HEK293 (cell line): Measurements from ENCODE around the gene SEC62.

Experiments used
- CTCF ChIA-PET: fragments of 350-600 bp; formaldehyde crosslinking; extraction: SDS; loops from one replicate; lab custom pipeline; 2021; ENCODE audit warnings: antibody characterized with exemption; lab: Yijun Ruan, JAX
- POLR2A ChIA-PET: fragments of 300-600 bp; formaldehyde crosslinking; extraction: SDS; loops from one replicate; lab custom pipeline; 2020; ENCODE audit warnings: antibody characterized with exemption, inconsistent platforms; lab: Yijun Ruan, JAX
- H3K27ac ChIP-seq: fragments of 200-500 bp; sonication (Bioruptor generic); 2 replicates; pipeline ENCODE4 v1.5.1; 2014; ENCODE audit warnings: low read depth, low read length, control low read depth, inconsistent platforms; ENCODE audit errors: extremely low read depth
- H3K36me3 ChIP-seq, 2 experiments: fragments of 200-500 bp in 1 of 2; sonication (Bioruptor generic) in 1 of 2; 1 replicate in 1 of 2; 2 replicates in 1 of 2; pipeline ENCODE4 v1.5.1; 2014 to 2017; ENCODE audit warnings: inconsistent platforms in 2 of 2, low read length in 2 of 2; ENCODE audit not compliant: control insufficient read depth in 2 of 2, insufficient read depth in 1 of 2
- H3K4me1 ChIP-seq: fragments of 200-500 bp; sonication (Bioruptor generic); 2 replicates; pipeline ENCODE4 v1.5.1; 2014; ENCODE audit warnings: mild to moderate bottlenecking, low read length, inconsistent platforms; ENCODE audit not compliant: control insufficient read depth, insufficient read depth
- H3K4me3 ChIP-seq: 2 replicates; pipeline ENCODE4 v1.5.1; 2011; ENCODE audit warnings: low read depth, mild to moderate bottlenecking, control low read depth, low read length, moderate library complexity
- H3K9me3 ChIP-seq: fragments of 200-500 bp; sonication (Bioruptor generic); 2 replicates; pipeline ENCODE4 v1.5.1; 2014; ENCODE audit warnings: low read depth, low read length, inconsistent platforms; ENCODE audit not compliant: control insufficient read depth, insufficient read depth
- GLIS2 ChIP-seq: fragments of 450-650 bp; formaldehyde crosslinking; IDR thresholded peaks from 2 replicates; pipeline ENCODE4 v1.5.1; 2016; ENCODE audit warnings: missing biosample characterization, missing genetic modification characterization
- HOXC10 ChIP-seq: sonication (generic); formaldehyde crosslinking; IDR thresholded peaks from 2 replicates; pipeline ENCODE4 v1.8.1; 2023; ENCODE audit warnings: mild to moderate bottlenecking, missing genetic modification reagents
- KLF10 ChIP-seq: fragments of 450-650 bp; IDR thresholded peaks from 2 replicates; pipeline ENCODE4 v1.5.1; 2018; ENCODE audit warnings: missing biosample characterization, mild to moderate bottlenecking, missing genetic modification characterization
- KLF8 ChIP-seq: fragments of 450-650 bp; formaldehyde crosslinking; IDR thresholded peaks from 2 replicates; pipeline ENCODE4 v1.5.1; 2016; ENCODE audit warnings: missing biosample characterization, missing genetic modification characterization
- KLF9 ChIP-seq: fragments of 450-650 bp; formaldehyde crosslinking; IDR thresholded peaks from 2 replicates; pipeline ENCODE4 v1.5.1; 2016; ENCODE audit warnings: missing biosample characterization, missing genetic modification characterization, low read depth
- TCF7L2 ChIP-seq: IDR thresholded peaks from 2 replicates; pipeline ENCODE4 v1.6.1; 2011; ENCODE audit warnings: low read depth, mild to moderate bottlenecking, inconsistent platforms, low read length, moderate library complexity, borderline replicate concordance
- ZEB2 ChIP-seq: fragments of 450-650 bp; formaldehyde crosslinking; IDR thresholded peaks from 2 replicates; pipeline ENCODE4 v1.5.1; 2016; ENCODE audit warnings: missing biosample characterization, missing genetic modification characterization
- ZIC2 ChIP-seq: fragments of 450-650 bp; formaldehyde crosslinking; IDR thresholded peaks from 2 replicates; pipeline ENCODE4 v1.5.1; 2016; ENCODE audit warnings: missing biosample characterization, missing genetic modification characterization
- ZNF140 ChIP-seq: fragments of 450-650 bp; formaldehyde crosslinking; IDR thresholded peaks from 2 replicates; pipeline ENCODE4 v1.5.1; 2016; ENCODE audit warnings: missing biosample characterization, missing genetic modification characterization
- ZNF24 ChIP-seq: fragments of 450-650 bp; formaldehyde crosslinking; IDR thresholded peaks from 2 replicates; pipeline ENCODE4 v1.5.1; 2016; ENCODE audit warnings: missing biosample characterization, missing genetic modification characterization
- ZNF335 ChIP-seq: fragments of 450-650 bp; formaldehyde crosslinking; conservative IDR thresholded peaks from 2 replicates; pipeline ENCODE4 v1.5.1; 2016; ENCODE audit warnings: missing biosample characterization, missing genetic modification characterization
- ZNF416 ChIP-seq: fragments of 450-650 bp; formaldehyde crosslinking; IDR thresholded peaks from 2 replicates; pipeline ENCODE4 v1.5.1; 2016; ENCODE audit warnings: missing biosample characterization, missing genetic modification characterization
- ZNF558 ChIP-seq: fragments of 450-650 bp; formaldehyde crosslinking; IDR thresholded peaks from 2 replicates; pipeline ENCODE4 v1.5.1; 2016; ENCODE audit warnings: missing biosample characterization, missing genetic modification characterization
- ZNF610 ChIP-seq: fragments of 450-650 bp; formaldehyde crosslinking; IDR thresholded peaks from 2 replicates; pipeline ENCODE4 v1.5.1; 2016; ENCODE audit warnings: missing biosample characterization, missing genetic modification characterization, borderline replicate concordance
- ZNF629 ChIP-seq: fragments of 450-650 bp; formaldehyde crosslinking; IDR thresholded peaks from 2 replicates; pipeline ENCODE4 v1.5.1; 2017; ENCODE audit warnings: missing biosample characterization, missing genetic modification characterization
- ZNF654 ChIP-seq: fragments of 450-650 bp; formaldehyde crosslinking; IDR thresholded peaks from 2 replicates; pipeline ENCODE4 v1.5.1; 2016; ENCODE audit warnings: low read depth, missing biosample characterization, missing genetic modification characterization
- ZNF660 ChIP-seq: fragments of 450-650 bp; IDR thresholded peaks from 2 replicates; pipeline ENCODE4 v1.5.1; 2018; ENCODE audit warnings: missing biosample characterization, mild to moderate bottlenecking, missing genetic modification characterization
- ZNF792 ChIP-seq: fragments of 450-650 bp; formaldehyde crosslinking; IDR thresholded peaks from 2 replicates; pipeline ENCODE4 v1.5.1; 2016; ENCODE audit warnings: missing biosample characterization, missing genetic modification characterization
- TF ChIP-seq, protein P1 (sequence below): fragments of 450-650 bp; formaldehyde crosslinking; optimal IDR thresholded peaks from 2 replicates; pipeline ENCODE3; 2016; ENCODE audit warnings: missing biosample characterization, mild to moderate bottlenecking, missing genetic modification characterization
- TF ChIP-seq, protein P2 (sequence below): fragments of 450-650 bp; formaldehyde crosslinking; IDR thresholded peaks from 2 replicates; pipeline ENCODE4 v1.5.1; 2016; ENCODE audit warnings: missing biosample characterization, missing genetic modification characterization
- TF ChIP-seq, protein P3 (sequence below): IDR thresholded peaks from 2 replicates; pipeline ENCODE4 v1.6.1; 2011; ENCODE audit warnings: mild to moderate bottlenecking, low read depth, low read length, borderline replicate concordance
- TF ChIP-seq, protein P4 (sequence below): fragments of 450-650 bp; formaldehyde crosslinking; IDR thresholded peaks from 2 replicates; pipeline ENCODE4 v1.5.1; 2016; ENCODE audit warnings: missing biosample characterization, missing genetic modification characterization
- TF ChIP-seq, protein P5 (sequence below): fragments of 450-650 bp; formaldehyde crosslinking; IDR thresholded peaks from 2 replicates; pipeline ENCODE4 v1.5.1; 2016; ENCODE audit warnings: missing biosample characterization, missing genetic modification characterization

SEC62 gene

DNA sequence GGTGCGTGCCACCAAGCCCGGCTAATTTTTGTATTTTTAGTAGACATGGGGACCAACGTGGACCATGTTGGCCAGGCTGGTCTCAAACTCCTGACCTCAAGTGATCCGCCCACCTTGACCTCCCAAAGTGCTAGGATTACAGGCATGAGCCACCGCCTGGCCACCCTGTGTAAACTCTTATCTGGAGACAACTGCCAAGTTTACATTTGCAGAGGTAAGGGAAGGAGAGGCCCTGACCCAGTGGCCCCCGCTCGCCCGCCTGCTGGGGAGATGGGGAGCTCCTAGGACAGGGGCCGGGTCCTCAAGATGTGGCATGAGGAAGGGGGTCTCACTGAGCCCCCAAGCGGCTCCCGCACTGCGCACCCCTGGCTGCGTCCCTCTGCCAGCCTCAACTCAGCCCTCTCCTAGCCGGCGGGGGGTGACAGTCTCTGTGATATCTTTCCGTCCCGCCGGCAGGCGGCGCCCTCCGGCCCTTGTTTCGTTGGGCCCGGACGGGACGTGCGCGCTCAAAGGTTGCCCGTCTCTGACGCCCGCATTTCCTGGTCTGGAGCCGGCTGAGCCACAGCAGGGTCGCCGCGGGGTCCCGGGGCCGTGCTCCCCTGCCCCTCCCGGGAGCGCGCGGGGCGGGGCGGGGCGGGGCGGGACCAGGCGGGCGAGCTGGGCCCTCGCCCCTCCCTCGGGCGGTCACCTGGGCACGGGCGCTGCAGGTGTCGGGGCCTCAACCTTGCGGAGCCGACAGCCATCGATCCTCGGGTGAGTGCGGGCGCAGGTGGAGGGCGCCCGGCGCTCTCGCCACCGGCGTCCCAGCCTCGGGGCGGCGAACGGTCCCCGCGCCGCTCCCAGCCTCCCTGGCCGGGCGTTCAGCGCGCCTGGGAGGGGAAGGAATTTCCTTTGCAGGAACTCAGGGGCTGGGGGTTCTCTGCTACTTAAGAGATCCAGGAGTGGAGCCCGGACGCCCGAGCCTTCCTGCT lies 71.1 kb downstream of the SEC62 start, which contains the start of gene GPR160 (continued):
- TF ChIP-seq KLF8 (tag by site-specific recombination) (no peak), ZNF416 (tag by site-specific recombination) (no peak), ZNF660 (tag by site-specific recombination) (peak; percentile 79; the same call in 1 of the 2 replicates), TCF7L2 (no peak), ZNF654 (tag by site-specific recombination) (peak; percentile 48), ZNF24 (tag by site-specific recombination) (0 out of 2 replicates have a peak, but pooled peaks have one; percentile 52), ZNF558 (tag by site-specific recombination) (no peak), ZNF610 (no peak), HOXC10 (CRISPR knock-in tag) (no peak), ZIC2 (tag by site-specific recombination) (peak; percentile 81)
- TF ChIP-seq, protein P1, sequence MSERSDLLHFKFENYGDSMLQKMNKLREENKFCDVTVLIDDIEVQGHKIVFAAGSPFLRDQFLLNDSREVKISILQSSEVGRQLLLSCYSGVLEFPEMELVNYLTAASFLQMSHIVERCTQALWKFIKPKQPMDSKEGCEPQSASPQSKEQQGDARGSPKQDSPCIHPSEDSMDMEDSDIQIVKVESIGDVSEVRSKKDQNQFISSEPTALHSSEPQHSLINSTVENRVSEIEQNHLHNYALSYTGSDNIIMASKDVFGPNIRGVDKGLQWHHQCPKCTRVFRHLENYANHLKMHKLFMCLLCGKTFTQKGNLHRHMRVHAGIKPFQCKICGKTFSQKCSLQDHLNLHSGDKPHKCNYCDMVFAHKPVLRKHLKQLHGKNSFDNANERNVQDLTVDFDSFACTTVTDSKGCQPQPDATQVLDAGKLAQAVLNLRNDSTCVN = peak; percentile 70
- TF ChIP-seq, protein P2, sequence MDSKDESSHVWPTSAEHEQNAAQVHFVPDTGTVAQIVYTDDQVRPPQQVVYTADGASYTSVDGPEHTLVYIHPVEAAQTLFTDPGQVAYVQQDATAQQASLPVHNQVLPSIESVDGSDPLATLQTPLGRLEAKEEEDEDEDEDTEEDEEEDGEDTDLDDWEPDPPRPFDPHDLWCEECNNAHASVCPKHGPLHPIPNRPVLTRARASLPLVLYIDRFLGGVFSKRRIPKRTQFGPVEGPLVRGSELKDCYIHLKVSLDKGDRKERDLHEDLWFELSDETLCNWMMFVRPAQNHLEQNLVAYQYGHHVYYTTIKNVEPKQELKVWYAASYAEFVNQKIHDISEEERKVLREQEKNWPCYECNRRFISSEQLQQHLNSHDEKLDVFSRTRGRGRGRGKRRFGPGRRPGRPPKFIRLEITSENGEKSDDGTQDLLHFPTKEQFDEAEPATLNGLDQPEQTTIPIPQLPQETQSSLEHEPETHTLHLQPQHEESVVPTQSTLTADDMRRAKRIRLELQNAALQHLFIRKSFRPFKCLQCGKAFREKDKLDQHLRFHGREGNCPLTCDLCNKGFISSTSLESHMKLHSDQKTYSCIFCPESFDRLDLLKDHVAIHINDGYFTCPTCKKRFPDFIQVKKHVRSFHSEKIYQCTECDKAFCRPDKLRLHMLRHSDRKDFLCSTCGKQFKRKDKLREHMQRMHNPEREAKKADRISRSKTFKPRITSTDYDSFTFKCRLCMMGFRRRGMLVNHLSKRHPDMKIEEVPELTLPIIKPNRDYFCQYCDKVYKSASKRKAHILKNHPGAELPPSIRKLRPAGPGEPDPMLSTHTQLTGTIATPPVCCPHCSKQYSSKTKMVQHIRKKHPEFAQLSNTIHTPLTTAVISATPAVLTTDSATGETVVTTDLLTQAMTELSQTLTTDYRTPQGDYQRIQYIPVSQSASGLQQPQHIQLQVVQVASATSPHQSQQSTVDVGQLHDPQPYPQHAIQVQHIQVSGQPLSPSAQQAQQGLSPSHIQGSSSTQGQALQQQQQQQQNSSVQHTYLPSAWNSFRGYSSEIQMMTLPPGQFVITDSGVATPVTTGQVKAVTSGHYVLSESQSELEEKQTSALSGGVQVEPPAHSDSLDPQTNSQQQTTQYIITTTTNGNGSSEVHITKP (tag by site-specific recombination) = no peak; the same call in 1 of the 2 replicates
- TF ChIP-seq, protein P3, sequence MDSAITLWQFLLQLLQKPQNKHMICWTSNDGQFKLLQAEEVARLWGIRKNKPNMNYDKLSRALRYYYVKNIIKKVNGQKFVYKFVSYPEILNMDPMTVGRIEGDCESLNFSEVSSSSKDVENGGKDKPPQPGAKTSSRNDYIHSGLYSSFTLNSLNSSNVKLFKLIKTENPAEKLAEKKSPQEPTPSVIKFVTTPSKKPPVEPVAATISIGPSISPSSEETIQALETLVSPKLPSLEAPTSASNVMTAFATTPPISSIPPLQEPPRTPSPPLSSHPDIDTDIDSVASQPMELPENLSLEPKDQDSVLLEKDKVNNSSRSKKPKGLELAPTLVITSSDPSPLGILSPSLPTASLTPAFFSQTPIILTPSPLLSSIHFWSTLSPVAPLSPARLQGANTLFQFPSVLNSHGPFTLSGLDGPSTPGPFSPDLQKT = no peak
- TF ChIP-seq, protein P4, sequence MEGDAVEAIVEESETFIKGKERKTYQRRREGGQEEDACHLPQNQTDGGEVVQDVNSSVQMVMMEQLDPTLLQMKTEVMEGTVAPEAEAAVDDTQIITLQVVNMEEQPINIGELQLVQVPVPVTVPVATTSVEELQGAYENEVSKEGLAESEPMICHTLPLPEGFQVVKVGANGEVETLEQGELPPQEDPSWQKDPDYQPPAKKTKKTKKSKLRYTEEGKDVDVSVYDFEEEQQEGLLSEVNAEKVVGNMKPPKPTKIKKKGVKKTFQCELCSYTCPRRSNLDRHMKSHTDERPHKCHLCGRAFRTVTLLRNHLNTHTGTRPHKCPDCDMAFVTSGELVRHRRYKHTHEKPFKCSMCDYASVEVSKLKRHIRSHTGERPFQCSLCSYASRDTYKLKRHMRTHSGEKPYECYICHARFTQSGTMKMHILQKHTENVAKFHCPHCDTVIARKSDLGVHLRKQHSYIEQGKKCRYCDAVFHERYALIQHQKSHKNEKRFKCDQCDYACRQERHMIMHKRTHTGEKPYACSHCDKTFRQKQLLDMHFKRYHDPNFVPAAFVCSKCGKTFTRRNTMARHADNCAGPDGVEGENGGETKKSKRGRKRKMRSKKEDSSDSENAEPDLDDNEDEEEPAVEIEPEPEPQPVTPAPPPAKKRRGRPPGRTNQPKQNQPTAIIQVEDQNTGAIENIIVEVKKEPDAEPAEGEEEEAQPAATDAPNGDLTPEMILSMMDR (tag by site-specific recombination) = peak; percentile 71

DNA sequence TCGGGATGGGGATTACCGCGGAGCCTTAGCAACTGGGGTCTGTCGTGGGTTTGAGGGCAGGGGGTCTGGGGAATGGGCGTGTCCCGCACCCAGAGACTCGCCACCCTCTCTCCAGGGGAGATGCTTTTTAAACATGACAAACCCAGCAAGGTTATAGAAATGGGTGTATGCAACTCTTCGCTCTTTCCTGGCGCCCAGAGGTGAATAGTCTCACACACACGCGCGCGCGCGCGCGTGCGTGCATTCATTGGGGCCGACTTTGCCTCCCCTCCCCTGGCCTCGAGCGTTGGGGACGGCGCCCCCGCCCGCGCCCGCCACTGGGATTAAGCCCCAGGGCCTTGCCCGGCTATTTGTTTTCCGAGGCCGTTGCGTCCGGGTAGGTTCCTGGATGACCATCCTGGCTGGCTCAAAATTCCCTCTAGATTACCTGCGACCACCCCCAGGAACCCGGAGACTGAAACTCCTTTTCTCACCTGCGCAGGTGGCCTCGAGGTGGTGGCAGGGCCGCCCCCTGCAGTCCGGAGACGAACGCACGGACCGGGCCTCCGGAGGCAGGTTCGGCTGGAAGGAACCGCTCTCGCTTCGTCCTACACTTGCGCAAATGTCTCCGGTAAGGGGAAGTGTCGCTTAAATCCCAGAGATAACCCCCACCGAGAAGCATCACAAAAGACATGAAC lies 72.0 kb downstream of the SEC62 start:
- peak overlapping the region; percentile 63 for H3K4me3 ChIP-seq
- POLR2A ChIA-PET = no interaction called here
- no peaks in the 10 kb centered on the region for H3K36me3 ChIP-seq
- peak; percentile 53; the same call in 1 of the 2 replicates for TF ChIP-seq KLF9
- TF ChIP-seq ZNF629 = 0 out of 2 replicates have a peak, but pooled peaks have one; percentile 9
- TF ChIP-seq ZNF792 (tag by site-specific recombination) = no peak
- TF ChIP-seq ZNF24 (tag by site-specific recombination) = no peak
- no peak for TF ChIP-seq ZNF140 (tag by site-specific recombination)
- TF ChIP-seq ZEB2 (tag by site-specific recombination) = 0 out of 2 replicates have a peak, but pooled peaks have one; percentile 27
- TF ChIP-seq, protein P5, sequence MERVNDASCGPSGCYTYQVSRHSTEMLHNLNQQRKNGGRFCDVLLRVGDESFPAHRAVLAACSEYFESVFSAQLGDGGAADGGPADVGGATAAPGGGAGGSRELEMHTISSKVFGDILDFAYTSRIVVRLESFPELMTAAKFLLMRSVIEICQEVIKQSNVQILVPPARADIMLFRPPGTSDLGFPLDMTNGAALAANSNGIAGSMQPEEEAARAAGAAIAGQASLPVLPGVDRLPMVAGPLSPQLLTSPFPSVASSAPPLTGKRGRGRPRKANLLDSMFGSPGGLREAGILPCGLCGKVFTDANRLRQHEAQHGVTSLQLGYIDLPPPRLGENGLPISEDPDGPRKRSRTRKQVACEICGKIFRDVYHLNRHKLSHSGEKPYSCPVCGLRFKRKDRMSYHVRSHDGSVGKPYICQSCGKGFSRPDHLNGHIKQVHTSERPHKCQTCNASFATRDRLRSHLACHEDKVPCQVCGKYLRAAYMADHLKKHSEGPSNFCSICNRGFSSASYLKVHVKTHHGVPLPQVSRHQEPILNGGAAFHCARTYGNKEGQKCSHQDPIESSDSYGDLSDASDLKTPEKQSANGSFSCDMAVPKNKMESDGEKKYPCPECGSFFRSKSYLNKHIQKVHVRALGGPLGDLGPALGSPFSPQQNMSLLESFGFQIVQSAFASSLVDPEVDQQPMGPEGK = peak; percentile 53; the same call in 1 of the 2 replicates
- 0 out of 2 replicates have a peak, but pooled peaks have one; percentile 41 for TF ChIP-seq ZNF335 (tag by site-specific recombination)
- TF ChIP-seq, protein P1 = peak; percentile 60
- TF ChIP-seq KLF10 (tag by site-specific recombination) = no peak
- TF ChIP-seq GLIS2 (tag by site-specific recombination) = peak; percentile 68
- TF ChIP-seq, all 188 proteins: peak for 7
- Histone ChIP-seq H3K9me3 (no peaks in the 10 kb centered on the region), H3K27ac (no peak overlapping the region; the same call in 1 of the 2 replicates), H3K4me1 (no peaks in the 10 kb centered on the region)
- CTCF ChIA-PET = no interaction called here
